Neural progenitor cell (in vitro differentiated cells): ENCODE data around the gene C12orf42. TPM values are rescaled to one million over a fixed set of nuclear protein-coding genes. Genes with fewer than 3 reads are reported as not detected.

Experiments
- DNase-seq: peaks from one replicate; pipeline ENCODE4 v3.0.0-alpha.2; 2016; ENCODE audit warnings: low spot score
- H2AFZ ChIP-seq: fragments of 200-600 bp; sonication (generic); replicated peaks from 2 replicates; pipeline ENCODE4 v1.6.1; 2016; ENCODE audit warnings: antibody characterized with exemption
- H3F3A ChIP-seq: fragments of 200-600 bp; sonication (generic); 2 replicates; pipeline ENCODE4 v1.6.1; 2016; ENCODE audit warnings: antibody characterized with exemption, low read depth
- H3K27ac ChIP-seq: fragments of 200-600 bp; sonication (generic); 2 replicates; pipeline ENCODE4 v1.5.1; 2016; ENCODE audit warnings: mild to moderate bottlenecking
- H3K27me3 ChIP-seq: fragments of 200-600 bp; sonication (generic); 2 replicates; pipeline ENCODE4 v1.6.1; 2016; ENCODE audit warnings: mild to moderate bottlenecking, moderate library complexity
- H3K36me3 ChIP-seq: fragments of 200-600 bp; sonication (generic); 2 replicates; pipeline ENCODE4 v1.5.1; 2016
- H3K4me1 ChIP-seq: fragments of 200-600 bp; sonication (generic); 2 replicates; pipeline ENCODE4 v1.6.1; 2016; ENCODE audit warnings: mixed run types
- H3K4me2 ChIP-seq: fragments of 200-600 bp; sonication (generic); 2 replicates; pipeline ENCODE4 v1.6.1; 2016
- H3K4me3 ChIP-seq: fragments of 200-600 bp; sonication (generic); 2 replicates; pipeline ENCODE4 v1.5.1; 2016
- H3K79me2 ChIP-seq: fragments of 200-600 bp; sonication (generic); 2 replicates; pipeline ENCODE4 v1.6.1; 2016; ENCODE audit warnings: low read depth
- H3K9ac ChIP-seq: fragments of 200-600 bp; sonication (generic); 2 replicates; pipeline ENCODE4 v1.6.1; 2016
- H3K9me3 ChIP-seq: fragments of 200-600 bp; sonication (generic); 2 replicates; pipeline ENCODE4 v1.5.1; 2016; ENCODE audit warnings: low read depth
- H4K20me1 ChIP-seq: fragments of 200-600 bp; sonication (generic); 2 replicates; pipeline ENCODE4 v1.6.1; 2016; ENCODE audit warnings: low read depth
- H3K27ac Mint-ChIP-seq: 3 replicates; pipeline ENCODE4 v1.8.0; 2021; ENCODE audit warnings: mixed read lengths
- H3K27me3 Mint-ChIP-seq: 2 replicates; pipeline ENCODE4 v1.8.0; 2022; ENCODE audit warnings: low read depth, mild to moderate bottlenecking, inconsistent platforms, moderate library complexity, mixed read lengths; ENCODE audit not compliant: insufficient read depth
- H3K36me3 Mint-ChIP-seq: 3 replicates; pipeline ENCODE4 v1.8.0; 2021; ENCODE audit warnings: mixed read lengths
- H3K4me1 Mint-ChIP-seq: 3 replicates; pipeline ENCODE4 v1.8.0; 2021; ENCODE audit warnings: mixed read lengths
- H3K4me3 Mint-ChIP-seq: 3 replicates; pipeline ENCODE4 v1.8.0; 2021; ENCODE audit warnings: mild to moderate bottlenecking, moderate library complexity, mixed read lengths
- H3K9me3 Mint-ChIP-seq: 3 replicates; pipeline ENCODE4 v1.8.0; 2020; ENCODE audit warnings: mixed read lengths
- EZH2 ChIP-seq: fragments of 200-600 bp; sonication (generic); IDR thresholded peaks from 2 replicates; pipeline ENCODE4 v1.6.1; 2017; ENCODE audit warnings: antibody characterized with exemption, mild to moderate bottlenecking, moderate library complexity
- EZH2phosphoT487 ChIP-seq: fragments of 200-600 bp; sonication (generic); IDR thresholded peaks from 2 replicates; pipeline ENCODE4 v1.6.1; 2017; ENCODE audit warnings: antibody characterized with exemption
- total RNA-seq: library from RNA; depleted of rRNA; stranded (reverse); fragments of >200 nt; gene quantifications from 2 replicates; pipeline ENCODE4 v1.2.3, GENCODE V29; 2015; ENCODE audit warnings: low replicate concordance
- TF ChIP-seq, protein P1 (sequence below): fragments of 200-600 bp; sonication (generic); IDR thresholded peaks from 2 replicates; pipeline ENCODE4 v1.5.1; 2017; ENCODE audit warnings: antibody characterized with exemption, mild to moderate bottlenecking

C12orf42 gene
- total RNA-seq, 1 donor from 2014 or later = 1.1 TPM

DNA sequence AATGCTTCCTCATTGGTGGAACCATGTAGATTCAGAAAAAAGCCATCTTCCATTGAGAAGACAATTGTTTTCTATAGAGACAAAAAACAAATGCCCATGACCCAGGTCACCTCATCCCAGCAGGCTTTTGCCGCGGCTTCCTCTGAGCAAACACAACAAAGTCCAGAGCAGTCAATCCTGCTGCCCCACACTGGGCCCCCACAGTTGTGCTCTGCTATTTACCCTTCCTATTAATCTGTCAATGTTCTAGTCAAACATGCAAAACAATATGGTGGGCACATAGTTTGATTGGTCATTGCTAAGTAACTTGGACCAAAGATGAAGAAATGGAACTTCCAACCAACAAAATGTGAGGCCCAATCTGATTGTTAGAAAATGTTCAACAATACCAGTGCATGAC is 20.7 kb downstream of the C12orf42 start:
- H3K79me2 ChIP-seq = no peaks in the 10 kb centered on the region
- H3K27me3 Mint-ChIP-seq = peaks cover 8% of the 10 kb centered on the region

DNA sequence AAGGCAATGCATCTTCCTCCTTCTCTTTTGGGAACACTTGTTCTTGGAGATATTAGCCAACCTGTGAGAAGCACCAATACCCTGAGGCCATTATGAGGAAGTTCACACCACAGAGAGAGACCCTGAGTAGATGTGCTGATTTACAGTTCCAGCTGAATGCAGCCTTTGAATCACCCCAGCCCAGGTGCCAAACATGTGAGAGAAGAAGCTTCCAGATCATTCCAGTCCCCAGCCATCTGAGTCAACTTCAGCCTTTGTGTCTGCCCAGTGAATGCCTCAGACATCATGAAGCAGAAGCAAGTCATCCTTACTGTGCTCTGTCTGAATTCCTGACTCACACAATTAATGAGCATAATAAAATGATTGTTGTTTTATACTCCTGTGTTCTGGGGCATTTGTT is 25.1 kb downstream of the C12orf42 start:
- Histone ChIP-seq H3K9me3 (no peaks in the 10 kb centered on the region), H3K4me1 (peaks cover 10% of the 10 kb centered on the region), H2AFZ (no peak overlapping the region), H3K36me3 (no peaks in the 10 kb centered on the region), H3F3A (no peaks in the 10 kb centered on the region), H3K9ac (no peak overlapping the region), H3K27me3 (no peaks in the 10 kb centered on the region), H4K20me1 (no peaks in the 10 kb centered on the region), H3K4me2 (no peak overlapping the region), H3K27ac (no peak overlapping the region), H3K4me3 (no peak overlapping the region), H3K79me2 (no peaks in the 10 kb centered on the region)
- no peak for DNase-seq
- Mint-ChIP-seq H3K9me3 (peaks cover 4% of the 10 kb centered on the region), H3K27ac (no peak overlapping the region), H3K4me1 (peaks cover 21% of the 10 kb centered on the region), H3K27me3 (peaks cover 4% of the 10 kb centered on the region), H3K4me3 (no peak overlapping the region), H3K36me3 (no peaks in the 10 kb centered on the region)
- TF ChIP-seq EZH2 (no peak), EZH2phosphoT487 (no peak)
- TF ChIP-seq, protein P1, sequence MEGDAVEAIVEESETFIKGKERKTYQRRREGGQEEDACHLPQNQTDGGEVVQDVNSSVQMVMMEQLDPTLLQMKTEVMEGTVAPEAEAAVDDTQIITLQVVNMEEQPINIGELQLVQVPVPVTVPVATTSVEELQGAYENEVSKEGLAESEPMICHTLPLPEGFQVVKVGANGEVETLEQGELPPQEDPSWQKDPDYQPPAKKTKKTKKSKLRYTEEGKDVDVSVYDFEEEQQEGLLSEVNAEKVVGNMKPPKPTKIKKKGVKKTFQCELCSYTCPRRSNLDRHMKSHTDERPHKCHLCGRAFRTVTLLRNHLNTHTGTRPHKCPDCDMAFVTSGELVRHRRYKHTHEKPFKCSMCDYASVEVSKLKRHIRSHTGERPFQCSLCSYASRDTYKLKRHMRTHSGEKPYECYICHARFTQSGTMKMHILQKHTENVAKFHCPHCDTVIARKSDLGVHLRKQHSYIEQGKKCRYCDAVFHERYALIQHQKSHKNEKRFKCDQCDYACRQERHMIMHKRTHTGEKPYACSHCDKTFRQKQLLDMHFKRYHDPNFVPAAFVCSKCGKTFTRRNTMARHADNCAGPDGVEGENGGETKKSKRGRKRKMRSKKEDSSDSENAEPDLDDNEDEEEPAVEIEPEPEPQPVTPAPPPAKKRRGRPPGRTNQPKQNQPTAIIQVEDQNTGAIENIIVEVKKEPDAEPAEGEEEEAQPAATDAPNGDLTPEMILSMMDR = no peak

More for the DNA sequence above, 20.7 kb downstream of the C12orf42 start:
- Histone ChIP-seq H2AFZ (no peak overlapping the region), H3K27me3 (no peaks in the 10 kb centered on the region), H3K4me1 (peaks cover 10% of the 10 kb centered on the region), H3K4me3 (no peak overlapping the region), H3K9ac (no peak overlapping the region), H3K9me3 (no peaks in the 10 kb centered on the region), H3K4me2 (no peak overlapping the region), H3K27ac (no peak overlapping the region), H3F3A (no peaks in the 10 kb centered on the region), H3K36me3 (peaks cover under 1% of the 10 kb centered on the region), H4K20me1 (no peaks in the 10 kb centered on the region)
- peaks cover 23% of the 10 kb centered on the region for H3K4me1 Mint-ChIP-seq
- DNase-seq = no peak
- H3K4me3 Mint-ChIP-seq = no peak overlapping the region
- peaks cover 2% of the 10 kb centered on the region for H3K36me3 Mint-ChIP-seq
- H3K27ac Mint-ChIP-seq = peak overlapping the region; percentile 42
- TF ChIP-seq EZH2 (no peak), EZH2phosphoT487 (no peak)
- TF ChIP-seq, protein P1 = no peak
- H3K9me3 Mint-ChIP-seq = peaks cover 27% of the 10 kb centered on the region

DNA sequence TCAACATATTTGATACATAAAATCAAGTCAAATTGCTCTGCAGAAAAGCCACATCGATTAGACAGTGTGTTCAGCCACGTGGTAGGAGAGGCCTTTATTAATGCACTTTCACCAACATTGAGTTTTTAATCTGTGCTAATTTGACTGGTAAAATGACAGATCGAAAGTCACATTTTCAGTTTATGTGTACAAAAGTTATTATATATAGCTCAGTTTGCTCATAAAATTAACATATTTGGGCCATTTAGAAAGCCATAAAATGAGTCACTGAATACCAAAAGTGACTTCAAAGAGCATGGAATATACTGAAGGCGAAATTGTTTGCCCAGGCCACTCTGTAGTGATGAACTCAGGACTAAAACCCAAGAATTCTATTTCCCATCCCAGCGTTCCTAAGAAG is 26.0 kb downstream of the C12orf42 start:
- peaks cover 13% of the 10 kb centered on the region for H3K9me3 Mint-ChIP-seq
- H3K4me3 Mint-ChIP-seq = no peak overlapping the region
- Histone ChIP-seq H3K27ac (no peak overlapping the region), H3K36me3 (no peaks in the 10 kb centered on the region), H3K9me3 (no peaks in the 10 kb centered on the region), H3K27me3 (no peaks in the 10 kb centered on the region), H3K4me2 (no peak overlapping the region), H4K20me1 (no peaks in the 10 kb centered on the region), H3F3A (no peaks in the 10 kb centered on the region), H3K4me1 (peaks cover 3% of the 10 kb centered on the region), H3K4me3 (no peak overlapping the region), H3K79me2 (no peaks in the 10 kb centered on the region), H2AFZ (no peak overlapping the region), H3K9ac (no peak overlapping the region)
- no peak for DNase-seq
- H3K27ac Mint-ChIP-seq = no peak overlapping the region
- H3K36me3 Mint-ChIP-seq = no peaks in the 10 kb centered on the region
- peaks cover 11% of the 10 kb centered on the region for H3K4me1 Mint-ChIP-seq
- TF ChIP-seq, protein P1 = no peak
- TF ChIP-seq EZH2 (no peak), EZH2phosphoT487 (no peak)
- H3K27me3 Mint-ChIP-seq = peaks cover 9% of the 10 kb centered on the region
